ENCODE data around the gene SRGAP1. TPM values are rescaled to one million over a fixed set of nuclear protein-coding genes. Genes with fewer than 3 reads are reported as not detected.
"Not testable (repeated sequence)": the region's sequence is repeated elsewhere in the genome, so short reads cannot be mapped to it uniquely, and the experiment has no call there.

The SRGAP1 gene
- total RNA-seq, 1 donor from 2014 or later, result 14.8 TPM

DNA sequence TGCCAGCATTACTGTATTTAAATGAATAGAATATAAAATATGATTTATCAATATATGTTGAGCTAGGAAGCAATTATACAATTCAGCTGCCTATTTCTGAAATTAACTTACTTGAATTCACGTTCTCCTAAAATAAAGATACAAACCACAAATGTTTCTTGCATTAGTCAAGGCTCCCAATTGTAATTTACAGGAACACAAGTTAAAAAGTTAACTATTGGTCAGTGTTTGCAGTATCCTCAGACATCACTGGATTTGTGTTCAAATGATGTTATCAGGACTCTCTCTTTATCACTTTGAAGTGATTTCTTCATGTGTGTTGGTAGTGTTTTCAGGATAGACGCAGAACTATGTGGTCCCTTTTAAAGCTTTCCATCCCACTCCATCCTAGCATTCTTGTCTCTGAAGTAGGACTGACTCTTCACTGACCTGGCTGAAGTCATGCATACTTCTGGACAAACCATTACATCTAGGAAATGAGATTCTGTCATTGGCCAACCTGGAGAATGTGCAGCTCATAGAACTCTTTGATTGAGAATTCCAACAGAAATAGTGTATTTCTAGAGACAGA lies 221.5 kb downstream of the SRGAP1 start:
- DNase-seq (ENCODE audit: low read depth, low spot score), result no peak
- Mint-ChIP-seq H3K4me1 (no peaks in the 10 kb centered on the region), H3K4me3 (no peak overlapping the region), H3K9me3 (no peaks in the 10 kb centered on the region), H3K27ac (ENCODE audit: unreplicated experiment) (no peak overlapping the region), H3K27me3 (ENCODE audit: low read depth) (no peaks in the 10 kb centered on the region), H3K36me3 (ENCODE audit: low read depth) (peaks cover 3% of the 10 kb centered on the region)
- TF ChIP-seq, protein P1, sequence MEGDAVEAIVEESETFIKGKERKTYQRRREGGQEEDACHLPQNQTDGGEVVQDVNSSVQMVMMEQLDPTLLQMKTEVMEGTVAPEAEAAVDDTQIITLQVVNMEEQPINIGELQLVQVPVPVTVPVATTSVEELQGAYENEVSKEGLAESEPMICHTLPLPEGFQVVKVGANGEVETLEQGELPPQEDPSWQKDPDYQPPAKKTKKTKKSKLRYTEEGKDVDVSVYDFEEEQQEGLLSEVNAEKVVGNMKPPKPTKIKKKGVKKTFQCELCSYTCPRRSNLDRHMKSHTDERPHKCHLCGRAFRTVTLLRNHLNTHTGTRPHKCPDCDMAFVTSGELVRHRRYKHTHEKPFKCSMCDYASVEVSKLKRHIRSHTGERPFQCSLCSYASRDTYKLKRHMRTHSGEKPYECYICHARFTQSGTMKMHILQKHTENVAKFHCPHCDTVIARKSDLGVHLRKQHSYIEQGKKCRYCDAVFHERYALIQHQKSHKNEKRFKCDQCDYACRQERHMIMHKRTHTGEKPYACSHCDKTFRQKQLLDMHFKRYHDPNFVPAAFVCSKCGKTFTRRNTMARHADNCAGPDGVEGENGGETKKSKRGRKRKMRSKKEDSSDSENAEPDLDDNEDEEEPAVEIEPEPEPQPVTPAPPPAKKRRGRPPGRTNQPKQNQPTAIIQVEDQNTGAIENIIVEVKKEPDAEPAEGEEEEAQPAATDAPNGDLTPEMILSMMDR (conservative IDR thresholded peaks at IDR 0.05), result no peak

DNA sequence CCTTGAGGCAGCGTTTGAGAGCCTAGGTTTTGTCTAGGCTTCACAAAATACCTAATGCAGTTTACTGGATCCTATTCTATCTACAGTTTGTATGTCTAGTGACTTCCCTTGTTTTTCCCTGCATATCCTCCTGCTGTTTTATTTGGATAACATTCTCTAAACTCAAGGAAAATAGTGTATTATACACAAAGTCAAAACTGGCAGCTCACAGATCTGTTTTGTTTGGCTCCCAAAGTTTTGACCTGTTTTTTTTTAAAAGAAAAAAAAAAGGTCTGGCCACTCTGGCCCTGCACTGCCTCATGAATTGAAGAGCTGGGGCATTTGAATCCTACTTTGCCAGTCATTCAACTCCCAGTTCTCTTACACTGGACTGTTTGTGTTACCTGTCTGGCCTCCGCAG lies 222.3 kb downstream of the SRGAP1 start:
- no peaks in the 10 kb centered on the region for H3K27me3 Mint-ChIP-seq (ENCODE audit: low read depth)
- DNase-seq (ENCODE audit: low read depth, low spot score), result no peak
- TF ChIP-seq, protein P1 (conservative IDR thresholded peaks at IDR 0.05), result no peak
- no peak overlapping the region for H3K4me3 Mint-ChIP-seq
- H3K9me3 Mint-ChIP-seq, result no peaks in the 10 kb centered on the region
- H3K27ac Mint-ChIP-seq (ENCODE audit: unreplicated experiment), result no peak overlapping the region
- peaks cover 3% of the 10 kb centered on the region for H3K36me3 Mint-ChIP-seq (ENCODE audit: low read depth)
- H3K4me1 Mint-ChIP-seq, result no peaks in the 10 kb centered on the region

DNA sequence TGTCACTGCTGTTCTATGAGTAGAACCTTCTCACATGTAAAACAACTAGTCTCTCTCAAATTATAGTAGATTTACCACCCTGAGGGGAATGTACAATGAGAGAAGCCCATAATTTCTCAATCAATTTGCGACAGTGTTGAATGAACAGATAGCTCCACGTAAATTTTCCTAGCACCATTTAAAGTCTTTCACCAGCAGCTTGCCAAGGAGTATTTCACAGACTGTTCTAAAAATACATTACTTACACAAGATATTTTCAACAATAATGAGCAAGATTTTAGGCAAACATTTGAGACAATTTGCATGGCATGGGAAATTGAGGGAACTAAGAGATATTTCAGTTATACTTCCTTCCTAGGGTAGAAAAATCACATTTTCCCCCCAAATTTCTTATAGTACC lies 226.0 kb downstream of the SRGAP1 start:
- DNase-seq (ENCODE audit: low read depth, low spot score), result no peak
- H3K36me3 Mint-ChIP-seq (ENCODE audit: low read depth), result peaks cover 7% of the 10 kb centered on the region
- H3K27me3 Mint-ChIP-seq (ENCODE audit: low read depth), result no peaks in the 10 kb centered on the region
- TF ChIP-seq, protein P1 (conservative IDR thresholded peaks at IDR 0.05), result no peak
- no peak overlapping the region for H3K4me3 Mint-ChIP-seq
- no peak overlapping the region for H3K27ac Mint-ChIP-seq (ENCODE audit: unreplicated experiment)
- no peaks in the 10 kb centered on the region for H3K4me1 Mint-ChIP-seq
- H3K9me3 Mint-ChIP-seq, result peaks cover 3% of the 10 kb centered on the region

DNA sequence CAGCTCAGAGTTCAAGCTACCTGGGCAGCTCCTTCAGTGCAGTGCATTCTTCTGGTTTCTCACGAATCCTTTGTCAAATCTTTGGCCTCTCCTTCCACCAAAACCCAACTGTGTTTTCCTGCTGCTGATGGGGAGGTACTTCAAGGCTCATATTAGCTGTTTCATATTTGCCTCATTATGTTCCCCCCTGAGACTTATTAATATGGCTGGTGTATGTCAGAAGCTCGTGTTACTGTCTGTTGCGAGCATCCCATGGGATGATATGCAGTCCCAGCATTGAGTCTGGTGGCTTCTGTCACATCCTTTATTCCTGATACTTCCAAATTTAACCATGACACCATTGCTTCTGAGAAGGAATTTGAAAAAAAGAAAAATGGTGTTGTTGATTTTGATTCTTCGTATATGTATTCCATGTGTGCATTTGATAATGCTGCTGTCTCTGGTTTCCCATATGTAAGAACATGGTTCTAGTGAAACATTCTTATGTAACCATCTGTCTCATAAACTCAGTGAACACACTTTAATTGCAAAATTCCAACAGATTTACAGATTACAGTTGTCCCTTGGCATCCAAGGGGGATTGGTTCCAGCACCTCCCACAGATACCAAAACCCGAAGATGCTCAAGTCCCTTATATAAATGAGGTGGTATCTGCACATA lies 228.5 kb downstream of the SRGAP1 start:
- TF ChIP-seq, protein P1 (conservative IDR thresholded peaks at IDR 0.05), result no peak
- Mint-ChIP-seq H3K9me3 (peaks cover 3% of the 10 kb centered on the region), H3K4me1 (no peaks in the 10 kb centered on the region), H3K36me3 (ENCODE audit: low read depth) (peaks cover 12% of the 10 kb centered on the region), H3K27me3 (ENCODE audit: low read depth) (no peaks in the 10 kb centered on the region), H3K4me3 (no peak overlapping the region), H3K27ac (ENCODE audit: unreplicated experiment) (no peak overlapping the region)
- DNase-seq (ENCODE audit: low read depth, low spot score), result no peak

DNA sequence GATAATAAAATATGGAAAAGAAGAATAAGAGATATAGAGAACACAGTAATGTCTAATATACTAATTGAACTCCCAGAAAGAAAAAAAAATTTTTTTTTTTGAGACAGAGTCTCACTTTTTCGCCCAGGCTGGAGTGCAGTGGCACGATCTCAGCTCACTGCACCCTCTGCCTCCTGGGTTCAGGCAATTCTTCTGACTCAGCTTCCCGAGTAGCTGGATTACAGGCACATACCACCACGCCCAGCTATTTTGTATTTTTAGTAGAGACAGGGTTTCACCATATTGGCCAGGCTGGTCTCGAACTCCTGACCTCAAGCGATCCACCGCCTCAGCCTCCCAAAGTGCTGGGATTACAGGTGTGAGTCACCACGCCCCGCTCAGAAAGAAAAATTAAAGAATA lies 232.1 kb downstream of the SRGAP1 start:
- not testable (repeated sequence) for DNase-seq (ENCODE audit: low read depth, low spot score); H3K27me3 Mint-ChIP-seq (ENCODE audit: low read depth); H3K4me1 Mint-ChIP-seq; H3K9me3 Mint-ChIP-seq; H3K4me3 Mint-ChIP-seq; H3K27ac Mint-ChIP-seq (ENCODE audit: unreplicated experiment)
- H3K36me3 Mint-ChIP-seq (ENCODE audit: low read depth), result peaks cover 16% of the 10 kb centered on the region

DNA sequence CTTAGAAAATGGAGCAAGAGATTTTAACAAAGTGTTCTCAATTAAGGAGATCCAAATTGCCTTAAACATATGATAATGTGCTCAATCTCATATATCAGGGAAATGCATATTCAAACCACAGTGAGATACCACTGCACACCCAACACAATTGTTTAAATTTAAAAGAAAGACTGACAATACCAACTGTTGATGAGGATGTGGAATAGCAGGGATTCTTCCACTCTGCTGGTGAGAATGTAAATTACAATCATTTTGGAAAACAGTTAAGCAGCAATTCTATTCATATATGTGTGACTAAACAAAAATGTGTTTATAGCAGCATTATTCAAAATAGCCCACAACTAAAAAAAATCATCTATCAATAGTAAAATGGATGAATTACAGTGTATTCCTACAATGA lies 233.4 kb downstream of the SRGAP1 start:
- peaks cover 3% of the 10 kb centered on the region for H3K9me3 Mint-ChIP-seq
- no peak overlapping the region for H3K4me3 Mint-ChIP-seq
- TF ChIP-seq, protein P1 (conservative IDR thresholded peaks at IDR 0.05), result peak; percentile 55
- no peak overlapping the region for H3K27ac Mint-ChIP-seq (ENCODE audit: unreplicated experiment)
- H3K27me3 Mint-ChIP-seq (ENCODE audit: low read depth), result no peaks in the 10 kb centered on the region
- H3K36me3 Mint-ChIP-seq (ENCODE audit: low read depth), result peaks cover 13% of the 10 kb centered on the region
- H3K4me1 Mint-ChIP-seq, result no peaks in the 10 kb centered on the region
- DNase-seq (ENCODE audit: low read depth, low spot score), result no peak
